Activated naive CD4-positive, alpha-beta T cell (primary cell): ENCODE results near the gene NF2.

Experiments
- DNase-seq, 4 experiments: peaks; one replicate each; lab custom pipeline; 2025; lab: John Stamatoyannopoulos, UW

The NF2 gene

GRCh38 chr22:29702000-29702930 lies 98.8 kb downstream of the NF2 start:
- DNase-seq: no peak

DNA sequence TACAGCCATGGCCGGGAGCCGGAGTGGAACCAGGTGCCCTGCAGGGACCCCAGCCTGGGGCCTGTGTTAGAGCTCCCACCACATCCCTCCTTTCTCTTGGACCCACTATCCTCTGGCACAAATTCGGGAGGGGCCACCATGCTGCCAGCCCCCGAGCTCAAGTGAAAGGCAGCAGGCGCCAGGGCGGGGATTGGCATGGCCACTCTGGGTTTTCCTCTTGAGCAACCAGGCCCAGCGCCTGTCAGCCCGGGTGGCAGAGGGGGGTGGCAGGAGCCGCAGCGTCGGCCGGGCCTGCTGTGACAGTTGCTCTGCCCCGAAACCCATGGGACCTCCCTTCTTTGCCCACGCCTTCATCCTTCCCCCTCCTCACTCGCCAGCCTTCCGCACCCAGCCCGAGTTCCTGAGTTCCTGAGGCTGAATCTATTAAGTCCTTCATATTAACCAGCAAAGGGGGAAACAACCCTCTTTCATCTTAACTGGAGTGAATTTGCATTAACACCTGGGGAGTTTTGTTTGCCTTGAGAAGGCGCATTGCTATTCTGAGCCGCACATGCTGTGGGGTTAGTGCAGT lies 99.6 kb downstream of the NF2 start:
- DNase-seq: no peak

GRCh38 chr22:29703569-29704195 lies 100.2 kb downstream of the NF2 start:
- DNase-seq: no peak

- DNase-seq: no peak
Measured at GRCh38 chr22:29704528-29705285, 101.3 kb downstream of the NF2 start.

DNA sequence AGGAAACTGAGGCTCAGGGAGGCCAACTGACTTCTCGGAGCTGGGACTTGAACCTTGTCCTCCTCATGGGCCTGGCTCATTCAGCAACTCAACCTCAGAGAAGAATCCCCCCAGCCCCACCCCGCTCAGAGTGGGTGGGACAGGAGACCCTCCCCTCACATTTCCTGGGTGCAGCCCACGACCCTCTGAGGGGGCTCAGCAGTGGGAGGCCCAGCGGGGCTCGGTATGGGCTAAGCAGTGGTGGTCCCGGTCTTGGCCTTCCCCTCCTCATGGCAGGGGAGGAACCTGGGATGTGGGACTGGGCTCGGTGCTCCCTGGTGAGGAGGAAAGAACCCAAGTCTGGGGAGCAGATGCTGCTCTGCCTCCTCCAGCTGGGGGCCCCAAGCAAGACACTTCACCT lies 102.2 kb downstream of the NF2 start:
- no peak for DNase-seq

GRCh38 chr22:29706486-29706885 lies 103.1 kb downstream of the NF2 start:
- DNase-seq: no peak

DNA sequence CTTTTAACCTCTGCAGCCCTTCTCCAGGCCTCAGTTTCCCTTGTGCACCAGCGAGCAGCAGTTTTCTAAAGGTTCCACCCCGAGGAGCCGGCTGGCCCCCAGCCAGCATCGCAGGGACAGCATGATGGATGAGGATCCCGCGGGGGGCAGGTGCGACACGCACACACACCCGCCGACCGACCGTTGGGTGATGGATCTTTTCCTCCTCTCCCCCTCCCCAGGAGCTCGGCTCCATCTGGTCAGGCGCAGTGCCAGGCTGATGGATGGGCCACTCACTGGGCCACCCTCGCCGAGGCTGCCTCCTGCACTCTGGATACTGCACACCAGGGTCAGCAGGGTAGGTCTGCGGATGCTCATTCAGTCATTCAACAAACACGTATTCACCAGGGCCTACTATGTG lies 103.6 kb downstream of the NF2 start:
- no peak for DNase-seq

- no peak for DNase-seq
Measured at GRCh38 chr22:29707471-29707870, 104.0 kb downstream of the NF2 start.

GRCh38 chr22:29710193-29710592 lies 106.8 kb downstream of the NF2 start:
- no peak for DNase-seq

GRCh38 chr22:29710922-29711593 lies 107.6 kb downstream of the NF2 start:
- DNase-seq: no peak

DNA sequence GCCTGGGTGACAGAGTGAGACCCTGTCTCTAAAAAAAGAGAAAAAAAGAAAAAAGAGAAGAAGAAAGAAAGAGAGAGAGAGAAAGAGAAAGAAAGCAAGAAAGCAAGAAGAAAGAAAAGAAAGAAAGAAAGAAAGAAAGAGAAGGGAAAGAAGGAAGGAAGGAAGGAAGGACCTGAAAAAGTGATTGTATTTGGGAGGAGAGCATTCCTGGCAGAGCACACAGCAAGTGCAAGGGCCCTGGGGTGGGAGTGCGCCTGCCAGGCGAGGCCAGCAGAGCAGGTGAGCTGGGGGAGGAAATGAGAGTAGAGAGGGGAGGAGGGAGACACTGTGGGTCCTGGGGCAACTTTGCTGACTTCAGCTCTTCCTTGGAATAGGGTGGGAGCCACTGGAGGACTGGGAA lies 108.7 kb downstream of the NF2 start:
- no peak for DNase-seq

DNA sequence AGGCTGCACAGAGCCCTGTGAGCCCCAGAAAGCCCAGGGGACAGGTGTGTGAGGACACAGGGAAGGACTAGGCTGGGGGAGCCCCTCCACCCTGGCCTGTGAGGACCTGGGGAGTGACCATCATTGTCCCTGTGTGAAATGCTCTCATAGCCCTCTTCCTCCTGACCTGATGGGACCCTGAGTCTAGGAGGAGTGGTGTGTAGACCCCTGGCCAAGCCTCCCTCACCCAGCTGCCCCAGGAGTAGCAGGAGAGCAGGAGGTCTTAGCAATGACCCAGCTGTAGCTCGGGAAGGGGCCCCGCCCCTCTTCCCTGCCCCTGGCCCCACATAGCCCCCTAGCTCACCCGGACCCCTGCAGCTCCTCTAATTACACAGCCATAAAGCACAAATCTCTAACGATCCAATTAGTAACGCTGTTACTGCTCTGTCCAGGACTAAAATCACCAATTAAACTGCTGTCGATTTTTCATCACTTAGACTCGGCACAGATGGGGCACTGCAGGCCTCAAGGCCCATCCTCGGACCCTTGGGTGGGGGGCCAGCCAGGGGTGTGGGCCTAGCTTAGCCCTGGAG lies 109.8 kb downstream of the NF2 start:
- no peak for DNase-seq

GRCh38 chr22:29715240-29715639 lies 111.8 kb downstream of the NF2 start:
- no peak for DNase-seq

- no peak for DNase-seq
Measured at GRCh38 chr22:29715705-29716104, 112.3 kb downstream of the NF2 start.

- no peak for DNase-seq
Measured at GRCh38 chr22:29716814-29717545, 113.5 kb downstream of the NF2 start.

- DNase-seq: no peak
Measured at GRCh38 chr22:29717789-29718188, 114.4 kb downstream of the NF2 start.

GRCh38 chr22:29718949-29719898 lies 115.8 kb downstream of the NF2 start:
- no peak for DNase-seq

GRCh38 chr22:29719899-29720645 lies 116.6 kb downstream of the NF2 start, which contains the start of gene CABP7:
CABP7 (plus strand) TSS chr22:29720003; CDS start chr22:29720425, 422 bp downstream.
- no peak for DNase-seq
